Endothelial cell of umbilical vein (primary cell): ENCODE data around the gene BCL7C. TPM values are rescaled to one million over a fixed set of nuclear protein-coding genes. Genes with fewer than 3 reads are reported as not detected.

ENCODE experiments used
- BruUV-seq: library from RNA; stranded (reverse); fragments of 400-500 nt; replicated peaks from 2 replicates; lab custom pipeline; 2021; lab: Mats Ljungman, UMichigan
- CTCF ChIA-PET: fragments of 300-600, 350-600 bp; sonication (Branson Sonifier 250); formaldehyde crosslinking; loops from one replicate; lab custom pipeline; 2021; ENCODE audit warnings: antibody characterized with exemption, inconsistent platforms; lab: Charles Lee
- POLR2A ChIA-PET: fragments of 300-600, 350-600 bp; sonication (Branson Sonifier 250); formaldehyde crosslinking; loops from one replicate; lab custom pipeline; 2021; ENCODE audit warnings: antibody characterized with exemption, inconsistent platforms; lab: Charles Lee
- DNase-seq: peaks from one replicate; pipeline ENCODE4 v3.0.0-alpha.2; 2011; ENCODE audit warnings: low read depth, low spot score
- FAIRE-seq: peaks from 2 replicates; lab custom pipeline; 2011; peaks lifted over from hg19 to GRCh38; lab: Jason Lieb, UNC
- H2AFZ ChIP-seq: 2 replicates; pipeline ENCODE4 v1.6.0; 2012; ENCODE audit warnings: low read depth, low read length, control low read depth, inconsistent platforms
- H3K27ac ChIP-seq: 2 replicates; pipeline ENCODE4 v1.5.1; 2011; ENCODE audit warnings: low read depth, mild to moderate bottlenecking, control low read depth, low read length, moderate library complexity; ENCODE audit not compliant: insufficient read depth
- H3K27me3 ChIP-seq, 2 experiments: 2 replicates each; pipeline versions ENCODE4 v1.6.0 to v1.6.1; 2011; ENCODE audit warnings: low read length in 2 of 2, mixed read lengths in 1 of 2; ENCODE audit not compliant: control insufficient read depth in 2 of 2, insufficient read depth in 2 of 2
- H3K36me3 ChIP-seq, 2 experiments: 2 replicates in 1 of 2; 3 replicates in 1 of 2; pipeline ENCODE4 v1.5.1; 2011; ENCODE audit warnings: low read length in 2 of 2, mild to moderate bottlenecking in 1 of 2, moderate library complexity in 1 of 2; ENCODE audit not compliant: control insufficient read depth in 2 of 2, insufficient read depth in 2 of 2; ENCODE audit errors: extremely low read depth in 1 of 2
- H3K4me1 ChIP-seq: 3 replicates; pipeline ENCODE4 v1.5.1; 2011; ENCODE audit warnings: mild to moderate bottlenecking, low read length; ENCODE audit not compliant: control insufficient read depth, insufficient read depth; ENCODE audit errors: extremely low read depth
- H3K4me2 ChIP-seq: 2 replicates; pipeline ENCODE4 v1.6.1; 2011; ENCODE audit warnings: low read length, control low read depth, mixed read lengths; ENCODE audit not compliant: insufficient read depth
- H3K4me3 ChIP-seq, 3 experiments: fragments of 200-600 bp in 1 of 3; sonication (generic), shearing (Covaris generic) in 1 of 3; replicated peaks in 1 of 3; 2 replicates each; pipeline ENCODE4 v1.5.1; 2011 to 2016; ENCODE audit warnings: control low read depth in 3 of 3, low read length in 3 of 3, mild to moderate bottlenecking in 2 of 3, inconsistent platforms in 1 of 3, low read depth in 1 of 3, moderate library complexity in 1 of 3; ENCODE audit not compliant: insufficient read depth in 1 of 3
- H3K79me2 ChIP-seq: 2 replicates; pipeline ENCODE4 v1.6.0; 2012; ENCODE audit warnings: low read length, inconsistent platforms; ENCODE audit not compliant: control insufficient read depth, insufficient read depth
- H3K9ac ChIP-seq: replicated peaks from 2 replicates; pipeline ENCODE3; 2011; ENCODE audit warnings: low read length, control low read depth; ENCODE audit not compliant: insufficient read depth; ENCODE audit errors: extremely low read depth
- H3K9me1 ChIP-seq: replicated peaks from 3 replicates; pipeline ENCODE4 v1.6.0; 2011; ENCODE audit warnings: mild to moderate bottlenecking, low read length; ENCODE audit not compliant: control insufficient read depth, insufficient read depth; ENCODE audit errors: extremely low read depth
- H3K9me3 ChIP-seq: replicated peaks from 2 replicates; pipeline ENCODE4 v1.5.1; 2012; ENCODE audit warnings: low read length, inconsistent platforms; ENCODE audit not compliant: control insufficient read depth, insufficient read depth
- H4K20me1 ChIP-seq: replicated peaks from 2 replicates; pipeline ENCODE3; 2011; ENCODE audit warnings: mild to moderate bottlenecking, low read length; ENCODE audit not compliant: control insufficient read depth, insufficient read depth; ENCODE audit errors: extremely low read depth
- CTCF ChIP-seq, 2 donors: IDR thresholded peaks; 1 replicate in 1 of 2; 2 replicates in 1 of 2; pipeline ENCODE4 v1.5.1; 2011; ENCODE audit warnings: low read length in 2 of 2, mild to moderate bottlenecking in 2 of 2, moderate library complexity in 2 of 2, control low read depth in 1 of 2, inconsistent platforms in 1 of 2, low read depth in 1 of 2; ENCODE audit not compliant: insufficient read depth in 1 of 2; ENCODE audit errors: extremely low read depth in 1 of 2
- GATA2 ChIP-seq: IDR thresholded peaks from 2 replicates; pipeline ENCODE4 v1.7.0; 2011; ENCODE audit warnings: low read depth, mild to moderate bottlenecking, moderate library complexity, mixed read lengths, low read length; ENCODE audit not compliant: insufficient read length, insufficient read depth
- JUN ChIP-seq: IDR thresholded peaks from 2 replicates; pipeline ENCODE4 v1.6.1; 2011; ENCODE audit warnings: borderline replicate concordance, low read depth; ENCODE audit not compliant: insufficient read length, insufficient read depth
- MYC ChIP-seq: IDR thresholded peaks from one replicate; pipeline ENCODE4 v1.6.1; 2011; ENCODE audit warnings: mild to moderate bottlenecking, low read depth, low read length
- POLR2AphosphoS5 ChIP-seq: IDR thresholded peaks from 2 replicates; pipeline ENCODE4 v1.6.1; 2012; ENCODE audit warnings: low read depth, mild to moderate bottlenecking, control low read depth, low read length, moderate library complexity; ENCODE audit not compliant: insufficient read depth
- dilution Hi-C: fragments of 300-500 bp; cut with MboI; formaldehyde crosslinking; loops from one replicate; pipeline ENCODE4 v1.15.0; 2019; ENCODE audit warnings: low sequenced_read_pairs; ENCODE audit not compliant: extremely low pct_ligation_motif_present
- intact Hi-C: fragments of 100-400 bp; cut with micrococcal nuclease; formaldehyde crosslinking; loops from one replicate; pipeline ENCODE4 v1.10.0; 2022
- polyA plus RNA-seq, 4 experiments: library from polyadenylated mRNA; depleted of rRNA in 3 of 4; stranded (reverse) in 3 of 4; unstranded in 1 of 4; fragments of >200 nt; gene quantifications; 2 replicates each; pipeline versions ENCODE4 v1.2.1 to v1.2.3, GENCODE V29; 2011 to 2012; ENCODE audit warnings: missing spikeins in 1 of 4
- total RNA-seq: library from RNA; stranded (reverse); gene quantifications from 2 replicates; pipeline ENCODE4 v1.2.3, GENCODE V29; 2021

Gene BCL7C
- total and polyA plus RNA-seq, 2 donors (not counting 3 experiments of a cell fraction or from before 2014, with no cell fraction given), result 30.2 to 38.3 TPM

- H3K79me2 ChIP-seq, result no peaks in the 10 kb centered on the region
- no peak overlapping the region for H3K9ac ChIP-seq
- no peaks in the 10 kb centered on the region for H4K20me1 ChIP-seq
- ChIA-PET CTCF (interaction anchor here (5.5 kb wide), 1 partner anchor 13 kb away, joined by 45 read pairs; no protein-coding TSS in a partner anchor), POLR2A (no interaction called here)
- no peak for TF ChIP-seq CTCF (IDR thresholded peaks at IDR 0.05; ENCODE audit: extremely low read depth in 1 of 2, insufficient read depth in 1 of 2, low read depth in 1 of 2, low read length in 2 of 2)
- no peak for TF ChIP-seq GATA2
- H3K4me3 ChIP-seq, result no peak overlapping the region
- H3K4me2 ChIP-seq, result no peak overlapping the region
- H3K27me3 ChIP-seq, result no peaks in the 10 kb centered on the region
- DNase-seq (no peak), FAIRE-seq (no peak)
- H3K4me1 ChIP-seq, result no peaks in the 10 kb centered on the region
- H3K9me3 ChIP-seq, result no peaks in the 10 kb centered on the region
- dilution Hi-C loops, result no loop called here
- H3K9me1 ChIP-seq, result no peaks in the 10 kb centered on the region
- intact Hi-C loops, result no loop called here
- H3K36me3 ChIP-seq, result no peaks in the 10 kb centered on the region
- no peak overlapping the region for H2AFZ ChIP-seq
- no peak overlapping the region for H3K27ac ChIP-seq
- no TSS peak for BruUV-seq
These were observed 35.0 kb downstream of the BCL7C start for GRCh38 chr16:30858829-30859423.

DNA sequence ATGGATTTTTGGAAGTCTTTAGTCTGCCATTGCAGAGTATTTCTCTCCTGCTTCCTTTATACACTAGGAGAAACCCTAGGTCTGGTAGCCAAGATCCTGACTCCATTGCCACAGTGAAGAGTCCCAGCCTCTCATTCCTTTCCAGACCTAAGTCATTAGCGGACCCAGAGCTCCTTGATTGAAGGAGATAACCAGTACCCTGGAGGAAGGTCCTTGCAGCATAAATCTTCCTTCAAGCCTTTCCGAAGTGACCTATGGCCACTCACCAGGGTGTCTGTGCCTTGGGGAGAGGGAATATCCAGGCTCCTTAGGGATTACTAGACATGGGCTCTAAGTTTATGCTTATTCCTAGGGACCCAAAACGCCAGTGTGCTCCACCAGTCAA, 35.8 kb downstream of the BCL7C start:
- no peak overlapping the region for H3K4me3 ChIP-seq
- H3K27me3 ChIP-seq, result no peaks in the 10 kb centered on the region
- DNase-seq, result no peak
- CTCF ChIA-PET, result interaction anchor here (5.5 kb wide), 1 partner anchor 13 kb away, joined by 45 read pairs; no protein-coding TSS in a partner anchor
- H3K4me2 ChIP-seq, result no peak overlapping the region
- no peak for TF ChIP-seq POLR2AphosphoS5
- TF ChIP-seq CTCF (IDR thresholded peaks at IDR 0.05; ENCODE audit: extremely low read depth in 1 of 2, insufficient read depth in 1 of 2, low read depth in 1 of 2, low read length in 2 of 2), result no peak
- TF ChIP-seq GATA2, result no peak
- TF ChIP-seq MYC, result no peak
- TF ChIP-seq JUN, result no peak
- POLR2A ChIA-PET, result no interaction called here
- dilution Hi-C loops, result no loop called here
- no peaks in the 10 kb centered on the region for H3K79me2 ChIP-seq
- no peak overlapping the region for H3K9ac ChIP-seq
- no peaks in the 10 kb centered on the region for H3K36me3 ChIP-seq
- no peak overlapping the region for H2AFZ ChIP-seq
- H4K20me1 ChIP-seq, result no peaks in the 10 kb centered on the region
- no peak overlapping the region for H3K27ac ChIP-seq
- H3K4me1 ChIP-seq, result no peaks in the 10 kb centered on the region
- no TSS peak for BruUV-seq
- no peaks in the 10 kb centered on the region for H3K9me3 ChIP-seq
- no peak for FAIRE-seq
- intact Hi-C loops, result no loop called here
- no peaks in the 10 kb centered on the region for H3K9me1 ChIP-seq
